ENCODE results near the gene BICD2. TPM values are rescaled to one million over a fixed set of nuclear protein-coding genes. Genes with fewer than 3 reads are reported as not detected.
"Not testable (repeated sequence)": the region's sequence is repeated elsewhere in the genome, so short reads cannot be mapped to it uniquely, and the experiment has no call there.

BICD2 gene
- total RNA-seq, 2 donors from 2014 or later, result 22.9 to 34.0 TPM

DNA sequence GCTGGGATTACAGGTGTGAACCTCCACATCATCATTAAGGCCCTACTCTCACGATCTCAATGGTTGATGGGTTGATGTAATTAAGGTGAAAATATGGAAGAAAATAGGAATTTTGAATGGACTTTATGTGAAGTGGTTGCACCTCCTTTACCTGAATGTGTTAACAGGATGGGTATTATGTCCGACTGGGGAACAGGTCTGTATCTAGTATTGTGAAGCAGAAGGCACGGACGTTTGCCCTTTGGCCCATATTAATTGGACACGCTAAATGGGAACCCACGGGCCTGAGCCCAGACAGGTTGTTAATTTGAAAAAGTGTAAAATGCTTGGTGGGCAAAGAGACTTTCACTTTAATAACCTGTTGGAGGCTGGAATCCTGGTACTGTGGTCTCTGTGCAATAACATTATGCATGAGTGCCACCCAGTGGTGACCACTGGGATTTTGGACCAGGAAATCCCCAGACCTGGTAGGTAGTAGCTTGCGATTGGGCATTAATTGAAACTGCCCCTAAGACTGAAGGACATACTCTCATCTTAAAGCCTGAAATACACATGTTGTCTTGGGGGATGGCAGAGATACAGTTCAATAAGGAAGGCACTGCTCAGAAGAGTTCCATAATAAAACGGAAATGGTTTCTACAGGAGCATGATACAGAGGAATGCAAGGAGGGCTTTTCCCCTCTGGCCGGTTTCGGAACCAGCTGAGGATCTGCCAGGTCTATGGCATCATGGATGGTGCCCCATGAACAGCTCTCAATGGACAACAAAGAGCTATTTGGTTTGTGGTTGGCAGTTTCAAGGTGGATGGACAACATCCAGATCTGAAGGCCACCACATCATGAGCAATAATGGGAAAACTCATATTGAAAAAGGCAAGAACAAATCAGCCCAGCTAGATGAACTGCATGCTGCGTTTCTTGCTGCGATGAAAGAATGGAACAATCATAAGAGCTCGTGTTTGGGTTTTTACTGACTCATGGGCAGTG is 26.2 kb upstream of the BICD2 start:
- peaks cover 17% of the 10 kb centered on the region for H3K27me3 Mint-ChIP-seq
- ATAC-seq, result peak; percentile 96
- no peak overlapping the region for H3K4me3 Mint-ChIP-seq
- DNase-seq, result peak; percentile 43 to 74 (median 55)
- H3K9me3 ChIP-seq (ENCODE audit: control insufficient read depth, low read length, poor library complexity, severe bottlenecking), result no peaks in the 10 kb centered on the region
- peaks cover 8% of the 10 kb centered on the region for H3K4me1 Mint-ChIP-seq
- H3K27ac Mint-ChIP-seq, result peak overlapping the region; percentile 87
- peaks cover 2% of the 10 kb centered on the region for H3K36me3 Mint-ChIP-seq (ENCODE audit: low read depth)

GRCh38 chr9:92786298-92786697 is 21.7 kb upstream of the BICD2 start:
- H3K27ac Mint-ChIP-seq, result no peak overlapping the region
- no peak overlapping the region for H3K4me3 Mint-ChIP-seq
- ATAC-seq (no peak), DNase-seq (no peak)
- peaks cover 9% of the 10 kb centered on the region for H3K27me3 Mint-ChIP-seq
- no peaks in the 10 kb centered on the region for H3K9me3 ChIP-seq (ENCODE audit: control insufficient read depth, low read length, poor library complexity, severe bottlenecking)
- H3K36me3 Mint-ChIP-seq (ENCODE audit: low read depth), result peaks cover 2% of the 10 kb centered on the region
- peaks cover 10% of the 10 kb centered on the region for H3K4me1 Mint-ChIP-seq

DNA sequence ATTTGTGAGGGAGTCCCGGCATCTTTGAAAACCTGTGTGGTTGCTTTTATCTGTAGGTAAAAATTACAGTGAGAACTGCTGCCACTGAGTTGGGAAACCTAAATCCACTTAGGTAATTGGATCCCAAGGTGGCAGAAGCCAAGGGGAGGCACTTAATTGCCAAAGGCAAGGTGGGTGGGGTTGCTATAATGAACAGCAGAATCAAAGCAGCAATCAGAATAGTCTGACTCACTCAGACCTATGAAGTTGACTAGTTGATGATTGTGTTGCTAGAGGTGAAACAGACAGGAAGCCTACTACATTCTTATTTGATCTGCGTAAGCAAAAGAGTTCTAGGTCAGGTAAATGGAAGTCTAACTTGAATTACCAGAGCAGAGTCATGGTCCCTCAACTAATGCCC is 17.3 kb upstream of the BICD2 start:
- Mint-ChIP-seq H3K36me3 (ENCODE audit: low read depth) (no peaks in the 10 kb centered on the region), H3K4me1 (peaks cover 2% of the 10 kb centered on the region), H3K27ac (peak overlapping the region; percentile 9), H3K27me3 (no peaks in the 10 kb centered on the region), H3K4me3 (no peak overlapping the region)
- ATAC-seq (peak; percentile 46), DNase-seq (no peak)
- peaks cover 4% of the 10 kb centered on the region for H3K9me3 ChIP-seq (ENCODE audit: control insufficient read depth, low read length, poor library complexity, severe bottlenecking)

- Mint-ChIP-seq H3K36me3 (ENCODE audit: low read depth) (no peaks in the 10 kb centered on the region), H3K27ac (no peak overlapping the region), H3K4me1 (peaks cover 2% of the 10 kb centered on the region), H3K27me3 (no peaks in the 10 kb centered on the region), H3K4me3 (no peak overlapping the region)
- H3K9me3 ChIP-seq (ENCODE audit: control insufficient read depth, low read length, poor library complexity, severe bottlenecking), result peaks cover 4% of the 10 kb centered on the region
- ATAC-seq (no peak), DNase-seq (no peak)
These were observed 15.6 kb upstream of the BICD2 start for GRCh38 chr9:92780206-92780605.

GRCh38 chr9:92775466-92775865 is 10.8 kb upstream of the BICD2 start:
- H3K36me3 Mint-ChIP-seq (ENCODE audit: low read depth), result no peaks in the 10 kb centered on the region
- peaks cover 5% of the 10 kb centered on the region for H3K4me1 Mint-ChIP-seq
- H3K9me3 ChIP-seq (ENCODE audit: control insufficient read depth, low read length, poor library complexity, severe bottlenecking), result peaks cover 4% of the 10 kb centered on the region
- no peak overlapping the region for H3K27ac Mint-ChIP-seq
- DNase-seq (no peak), ATAC-seq (no peak)
- H3K4me3 Mint-ChIP-seq, result no peak overlapping the region
- H3K27me3 Mint-ChIP-seq, result peaks cover 11% of the 10 kb centered on the region

DNA sequence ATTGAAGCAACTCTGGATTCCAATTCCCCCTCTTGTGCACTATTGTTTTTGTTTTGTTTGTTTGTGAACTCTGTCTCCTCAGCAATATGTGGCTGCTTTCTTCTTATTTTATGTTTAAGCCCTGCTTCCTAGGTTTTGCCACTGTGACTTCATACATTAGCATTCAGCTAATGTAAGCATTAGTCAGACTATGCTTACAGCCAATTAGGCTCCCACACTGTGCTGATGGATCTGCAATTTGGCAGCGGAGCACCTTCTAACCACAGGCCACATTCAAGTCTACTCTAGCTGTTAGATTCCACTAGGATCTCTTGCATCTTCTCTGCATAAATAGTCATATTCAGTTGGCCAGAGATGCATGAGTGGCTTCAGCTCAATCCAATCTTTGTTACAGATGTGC is 9.6 kb upstream of the BICD2 start:
- no peak overlapping the region for H3K4me3 Mint-ChIP-seq
- H3K4me1 Mint-ChIP-seq, result peaks cover 8% of the 10 kb centered on the region
- H3K27me3 Mint-ChIP-seq, result peaks cover 11% of the 10 kb centered on the region
- ATAC-seq, result no peak
- peaks cover 4% of the 10 kb centered on the region for H3K9me3 ChIP-seq (ENCODE audit: control insufficient read depth, low read length, poor library complexity, severe bottlenecking)
- no peaks in the 10 kb centered on the region for H3K36me3 Mint-ChIP-seq (ENCODE audit: low read depth)
- DNase-seq, result no peak
- H3K27ac Mint-ChIP-seq, result no peak overlapping the region

GRCh38 chr9:92773810-92774209 is 9.2 kb upstream of the BICD2 start:
- Mint-ChIP-seq H3K4me3 (no peak overlapping the region), H3K36me3 (ENCODE audit: low read depth) (no peaks in the 10 kb centered on the region), H3K27me3 (peaks cover 11% of the 10 kb centered on the region), H3K4me1 (peaks cover 8% of the 10 kb centered on the region), H3K27ac (no peak overlapping the region)
- peaks cover under 1% of the 10 kb centered on the region for H3K9me3 ChIP-seq (ENCODE audit: control insufficient read depth, low read length, poor library complexity, severe bottlenecking)
- DNase-seq (no peak), ATAC-seq (no peak)

- peaks cover 11% of the 10 kb centered on the region for H3K27me3 Mint-ChIP-seq
- peaks cover 8% of the 10 kb centered on the region for H3K4me1 Mint-ChIP-seq
- no peak overlapping the region for H3K4me3 Mint-ChIP-seq
- ATAC-seq, result no peak
- no peak for DNase-seq
- H3K36me3 Mint-ChIP-seq (ENCODE audit: low read depth), result no peaks in the 10 kb centered on the region
- H3K9me3 ChIP-seq (ENCODE audit: control insufficient read depth, low read length, poor library complexity, severe bottlenecking), result no peaks in the 10 kb centered on the region
- peak overlapping the region; percentile 70 for H3K27ac Mint-ChIP-seq
These were observed 6.7 kb upstream of the BICD2 start for GRCh38 chr9:92771309-92771708.

- Mint-ChIP-seq H3K4me1 (peaks cover 16% of the 10 kb centered on the region), H3K27me3 (peaks cover 11% of the 10 kb centered on the region), H3K4me3 (no peak overlapping the region), H3K36me3 (ENCODE audit: low read depth) (no peaks in the 10 kb centered on the region), H3K27ac (peak overlapping the region; percentile 70)
- DNase-seq (no peak), ATAC-seq (peak; percentile 46)
- H3K9me3 ChIP-seq (ENCODE audit: control insufficient read depth, low read length, poor library complexity, severe bottlenecking), result no peaks in the 10 kb centered on the region
These were observed 5.8 kb upstream of the BICD2 start for GRCh38 chr9:92770360-92770995.

DNA sequence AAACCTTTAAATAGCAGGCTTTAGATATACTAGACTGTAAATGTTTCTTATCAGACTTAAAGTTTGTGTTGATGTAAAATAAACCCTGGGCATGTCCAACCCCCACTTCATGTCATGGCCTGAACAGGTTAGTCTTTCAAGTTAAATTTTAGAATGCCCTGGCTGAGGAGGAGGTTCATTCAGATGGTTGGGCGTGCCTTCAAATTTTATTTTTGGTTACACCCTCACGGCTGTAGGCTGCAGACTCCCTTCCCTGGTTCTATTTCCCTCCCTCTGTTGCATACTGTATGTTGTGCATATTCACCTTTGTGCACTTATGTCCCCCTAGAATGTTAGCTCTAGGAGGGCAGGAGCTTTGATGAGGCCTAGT is 5.3 kb upstream of the BICD2 start:
- peaks cover 10% of the 10 kb centered on the region for H3K27me3 Mint-ChIP-seq
- ATAC-seq, result no peak
- no peak for DNase-seq
- H3K27ac Mint-ChIP-seq, result no peak overlapping the region
- no peaks in the 10 kb centered on the region for H3K9me3 ChIP-seq (ENCODE audit: control insufficient read depth, low read length, poor library complexity, severe bottlenecking)
- H3K36me3 Mint-ChIP-seq (ENCODE audit: low read depth), result no peaks in the 10 kb centered on the region
- no peak overlapping the region for H3K4me3 Mint-ChIP-seq
- peaks cover 17% of the 10 kb centered on the region for H3K4me1 Mint-ChIP-seq

DNA sequence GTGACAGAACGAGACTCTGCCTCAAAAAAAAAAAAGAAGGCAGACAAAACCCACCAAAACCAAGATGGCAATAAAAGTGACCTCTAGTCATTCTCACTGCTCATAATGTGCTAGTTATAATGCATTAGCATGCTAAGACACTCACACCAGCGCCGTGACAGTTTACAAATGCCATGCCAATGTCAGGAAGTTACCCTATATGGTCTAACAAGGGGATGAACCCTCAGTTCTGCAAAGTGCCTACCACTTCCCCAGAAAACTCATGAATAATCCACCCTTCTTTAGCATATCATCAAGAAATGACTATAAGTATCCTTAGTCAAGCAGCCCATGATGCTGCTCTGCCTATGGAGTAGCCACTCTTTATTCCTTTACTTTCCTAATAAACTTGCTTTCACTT is 4.7 kb upstream of the BICD2 start:
- Mint-ChIP-seq H3K4me1 (peaks cover 17% of the 10 kb centered on the region), H3K4me3 (no peak overlapping the region), H3K27me3 (peaks cover 3% of the 10 kb centered on the region), H3K36me3 (ENCODE audit: low read depth) (no peaks in the 10 kb centered on the region), H3K27ac (no peak overlapping the region)
- DNase-seq (no peak), ATAC-seq (no peak)
- no peaks in the 10 kb centered on the region for H3K9me3 ChIP-seq (ENCODE audit: control insufficient read depth, low read length, poor library complexity, severe bottlenecking)

- H3K9me3 ChIP-seq (ENCODE audit: control insufficient read depth, low read length, poor library complexity, severe bottlenecking); H3K4me3 Mint-ChIP-seq; ATAC-seq; DNase-seq; H3K27ac Mint-ChIP-seq; H3K27me3 Mint-ChIP-seq; H3K36me3 Mint-ChIP-seq (ENCODE audit: low read depth): not testable (repeated sequence)
- H3K4me1 Mint-ChIP-seq, result peaks cover 17% of the 10 kb centered on the region
These were observed 4.2 kb upstream of the BICD2 start for GRCh38 chr9:92768816-92769215.

GRCh38 chr9:92767066-92768054 is 2.7 kb upstream of the BICD2 start:
- ATAC-seq, result no peak
- Mint-ChIP-seq H3K4me3 (peak overlapping the region; percentile 5), H3K4me1 (peaks cover 29% of the 10 kb centered on the region), H3K36me3 (ENCODE audit: low read depth) (no peaks in the 10 kb centered on the region), H3K27ac (no peak overlapping the region), H3K27me3 (no peaks in the 10 kb centered on the region)
- no peak for DNase-seq
- no peaks in the 10 kb centered on the region for H3K9me3 ChIP-seq (ENCODE audit: control insufficient read depth, low read length, poor library complexity, severe bottlenecking)
